ENCODE data around the gene PKN2. TPM values are rescaled to one million over a fixed set of nuclear protein-coding genes. Genes with fewer than 3 reads are reported as not detected.
A peak's percentile ranks its signal among the peaks of the same experiment; 100 is the strongest.

Gene PKN2
- total RNA-seq, 1 experiment from 2014 or later = 74.1 TPM

GRCh38 chr1:88655685-88656299, 28.3 kb upstream of the PKN2 start:
- no peak for ATAC-seq
- H3K27me3 ChIP-seq (ENCODE audit: control insufficient read depth, insufficient read depth, low read length) = no peaks in the 10 kb centered on the region; the same call in 1 of the 2 replicates
- no TSS peak for BruUV-seq (replicated peaks)
- H3K4me3 ChIP-seq (ENCODE audit: low read depth in 2 of 2, low read length in 2 of 2) = no peak overlapping the region
- no peak overlapping the region for H3K27ac ChIP-seq (ENCODE audit: low read length)
- no peak for TF ChIP-seq POLR2AphosphoS5 (IDR thresholded peaks at IDR 0.05; ENCODE audit: low read depth, low read length)
- peak; percentile 66; the same call in 1 of the 2 replicates for TF ChIP-seq CTCF (IDR thresholded peaks at IDR 0.05)
- TF ChIP-seq SIN3A (IDR thresholded peaks at IDR 0.05; ENCODE audit: borderline replicate concordance, insufficient read depth, low read depth, low read length) = no peak
- TF ChIP-seq TCF7L2 (IDR thresholded peaks at IDR 0.05; ENCODE audit: low read depth, low read length) = no peak
- TF ChIP-seq REST (IDR thresholded peaks at IDR 0.05; ENCODE audit: insufficient read depth in 1 of 2, low read depth in 2 of 2, low read length in 1 of 2) = no peak
- no peaks in the 10 kb centered on the region for H3K9me3 ChIP-seq (ENCODE audit: control insufficient read depth, insufficient read depth, low read depth, low read length)
- CTCF ChIA-PET = interaction anchor here (0.6 to 1.0 kb wide), 3 partner anchors 30 to 1367 kb away, joined by 3 to 6 read pairs (median 3); no protein-coding TSS in a partner anchor
- H3K36me3 ChIP-seq (ENCODE audit: control insufficient read depth, insufficient read depth, low read length) = no peaks in the 10 kb centered on the region
- intact Hi-C loops (cut with micrococcal nuclease; ENCODE audit: unreplicated experiment) (loop anchor here (10.0 kb wide), 1 partner anchor 219 kb away; no protein-coding TSS in a partner anchor), in situ Hi-C loops (cut with HindIII; ENCODE audit: low pct_unique_long_range_greater_than_20kb, low sequenced_read_pairs) (no loop called here)
- POLR2A ChIA-PET = no interaction called here
- DNase-seq (ENCODE audit: low read depth, low spot score) = peak; percentile 18
- H3K4me1 ChIP-seq (ENCODE audit: control insufficient read depth, insufficient read depth, low read length) = no peaks in the 10 kb centered on the region

GRCh38 chr1:88658419-88658818, 25.7 kb upstream of the PKN2 start:
- no peak for DNase-seq (ENCODE audit: low read depth, low spot score)
- no peak for TF ChIP-seq REST (IDR thresholded peaks at IDR 0.05; ENCODE audit: insufficient read depth in 1 of 2, low read depth in 2 of 2, low read length in 1 of 2)
- TF ChIP-seq CTCF (IDR thresholded peaks at IDR 0.05) = no peak
- no peak for TF ChIP-seq SIN3A (IDR thresholded peaks at IDR 0.05; ENCODE audit: borderline replicate concordance, insufficient read depth, low read depth, low read length)
- no peak for TF ChIP-seq TCF7L2 (IDR thresholded peaks at IDR 0.05; ENCODE audit: low read depth, low read length)
- TF ChIP-seq POLR2AphosphoS5 (IDR thresholded peaks at IDR 0.05; ENCODE audit: low read depth, low read length) = no peak
- POLR2A ChIA-PET = no interaction called here
- no peak overlapping the region for H3K27ac ChIP-seq (ENCODE audit: low read length)
- CTCF ChIA-PET = no interaction called here
- no peaks in the 10 kb centered on the region for H3K9me3 ChIP-seq (ENCODE audit: control insufficient read depth, insufficient read depth, low read depth, low read length)
- ATAC-seq = no peak
- H3K4me3 ChIP-seq (ENCODE audit: low read depth in 2 of 2, low read length in 2 of 2) = no peak overlapping the region
- H3K27me3 ChIP-seq (ENCODE audit: control insufficient read depth, insufficient read depth, low read length) = no peaks in the 10 kb centered on the region; the same call in 1 of the 2 replicates
- no peaks in the 10 kb centered on the region for H3K4me1 ChIP-seq (ENCODE audit: control insufficient read depth, insufficient read depth, low read length)
- H3K36me3 ChIP-seq (ENCODE audit: control insufficient read depth, insufficient read depth, low read length) = no peaks in the 10 kb centered on the region
- in situ Hi-C loops (cut with HindIII; ENCODE audit: low pct_unique_long_range_greater_than_20kb, low sequenced_read_pairs) = no loop called here
- intact Hi-C loops (cut with micrococcal nuclease; ENCODE audit: unreplicated experiment) = loop anchor here (10.0 kb wide), 1 partner anchor 216 kb away; no protein-coding TSS in a partner anchor
- BruUV-seq (replicated peaks) = no TSS peak
